B cell (primary cell): ENCODE results near the gene ZCCHC10. TPM values are rescaled to one million over a fixed set of nuclear protein-coding genes. Genes with fewer than 3 reads are reported as not detected.
"Not testable (repeated sequence)": the region's sequence is repeated elsewhere in the genome, so short reads cannot be mapped to it uniquely, and the experiment has no call there.

Source experiments
- ATAC-seq: fragments of 200-7000 bp; cut with Tn5 transposase; one replicate; pipeline ENCODE4 v1.10.0; 2021; ENCODE audit warnings: low read depth, mild to moderate bottlenecking, moderate number of reproducible peaks, moderate library complexity
- CTCF ChIA-PET: fragments of 350-600 bp; sonication (Branson Sonifier 250); formaldehyde crosslinking; loops from one replicate; lab custom pipeline; 2021; ENCODE audit warnings: antibody characterized with exemption, inconsistent platforms; lab: Charles Lee
- POLR2A ChIA-PET: fragments of 350-600 bp; sonication (Branson Sonifier 250); formaldehyde crosslinking; loops from one replicate; lab custom pipeline; 2021; ENCODE audit warnings: antibody characterized with exemption; lab: Charles Lee
- DNase-seq: peaks from one replicate; pipeline ENCODE4 v3.0.0; 2013
- H2AFZ ChIP-seq: 2 replicates; pipeline ENCODE4 v1.6.1; 2012; ENCODE audit warnings: mild to moderate bottlenecking, low read depth, low read length; ENCODE audit not compliant: insufficient read depth, poor library complexity, severe bottlenecking
- H3K27ac ChIP-seq, 2 donors: 1 replicate in 1 of 2; 2 replicates in 1 of 2; pipeline ENCODE4 v1.5.1; 2012 to 2013; ENCODE audit warnings: low read length in 2 of 2, mild to moderate bottlenecking in 2 of 2, moderate library complexity in 1 of 2
- H3K27me3 ChIP-seq, 4 experiments: fragments of 200-600 bp in 1 of 4; sonication (generic) in 1 of 4; replicated peaks in 1 of 4; 1 replicate in 2 of 4; 2 replicates in 2 of 4; pipeline versions ENCODE4 v1.6.1 to v1.7.0; 2013 to 2016; ENCODE audit warnings: low read length in 3 of 4, mild to moderate bottlenecking in 2 of 4, mixed read lengths in 1 of 4, moderate library complexity in 1 of 4; ENCODE audit not compliant: insufficient read depth in 4 of 4, control insufficient read depth in 3 of 4; ENCODE audit errors: control extremely low read depth in 1 of 4
- H3K36me3 ChIP-seq, 2 experiments: replicated peaks in 1 of 2; 1 replicate in 1 of 2; 2 replicates in 1 of 2; pipeline versions ENCODE4 v1.6.1 to v1.7.1; 2013; ENCODE audit warnings: low read length in 1 of 2; ENCODE audit not compliant: insufficient read depth in 2 of 2, control insufficient read depth in 1 of 2; ENCODE audit errors: control extremely low read depth in 1 of 2, extremely low read depth in 1 of 2
- H3K4me1 ChIP-seq, 2 donors: fragments of 200-600 bp in 1 of 2; sonication (generic) in 1 of 2; 1 replicate in 1 of 2; 2 replicates in 1 of 2; pipeline versions ENCODE4 v1.5.1 to v1.6.1; 2013 to 2017; ENCODE audit warnings: low read length in 2 of 2; ENCODE audit not compliant: control insufficient read depth in 2 of 2, insufficient read depth in 2 of 2
- H3K4me2 ChIP-seq: replicated peaks from 2 replicates; pipeline ENCODE3; 2012; ENCODE audit warnings: mild to moderate bottlenecking, low read depth, low read length; ENCODE audit not compliant: poor library complexity, severe bottlenecking
- H3K4me3 ChIP-seq, 5 experiments: fragments of 200-600 bp in 1 of 5; sonication (generic) in 1 of 5; 1 replicate in 3 of 5; 2 replicates in 2 of 5; pipeline versions ENCODE4 v1.5.1 to v1.7.0; 2011 to 2016; ENCODE audit warnings: low read length in 4 of 5, mild to moderate bottlenecking in 4 of 5, low read depth in 2 of 5, control low read depth in 1 of 5, moderate library complexity in 1 of 5; ENCODE audit not compliant: insufficient read depth in 1 of 5; ENCODE audit errors: control extremely low read depth in 1 of 5, extremely low read depth in 1 of 5
- H3K79me2 ChIP-seq: fragments of 200-600 bp; sonication (generic); one replicate; pipeline ENCODE4 v1.6.0; 2016; ENCODE audit warnings: low read length; ENCODE audit not compliant: control insufficient read depth, insufficient read depth
- H3K9ac ChIP-seq: fragments of 200-600 bp; sonication (generic); 2 replicates; pipeline ENCODE4 v1.6.1; 2017; ENCODE audit warnings: mild to moderate bottlenecking, low read length, moderate library complexity
- H3K9me3 ChIP-seq, 3 donors: one replicate each; pipeline versions ENCODE4 v1.6.1 to v1.7.1; 2013; ENCODE audit warnings: low read length in 2 of 3; ENCODE audit not compliant: control insufficient read depth in 2 of 3, insufficient read depth in 1 of 3; ENCODE audit errors: control extremely low read depth in 1 of 3
- H4K20me1 ChIP-seq: 2 replicates; pipeline ENCODE4 v1.6.0; 2012; ENCODE audit warnings: mild to moderate bottlenecking, low read length; ENCODE audit not compliant: insufficient read depth, control insufficient read depth, poor library complexity, severe bottlenecking
- H3K27ac Mint-ChIP-seq: one replicate; pipeline ENCODE4 v1.8.0; 2021; ENCODE audit warnings: mixed read lengths
- H3K27me3 Mint-ChIP-seq: one replicate; pipeline ENCODE4 v1.8.0; 2021; ENCODE audit warnings: mixed read lengths
- H3K4me1 Mint-ChIP-seq: one replicate; pipeline ENCODE4 v1.8.0; 2021; ENCODE audit warnings: mixed read lengths
- H3K4me3 Mint-ChIP-seq: one replicate; pipeline ENCODE4 v1.8.0; 2021; ENCODE audit warnings: mixed read lengths
- H3K9me3 Mint-ChIP-seq: one replicate; pipeline ENCODE4 v1.8.0; 2022; ENCODE audit warnings: mixed read lengths; ENCODE audit not compliant: insufficient read depth
- WGBS: methylation state at CpG from one replicate; pipeline ENCODE4 v1.1.5; 2013; ENCODE audit warnings: missing lambda C conversion rate; ENCODE audit not compliant: insufficient coverage; 5-methylcytosine and 5-hydroxymethylcytosine counted together
- intact Hi-C: fragments of 100-400 bp; cut with micrococcal nuclease; formaldehyde crosslinking; loops from one replicate; pipeline ENCODE4 v1.10.0; 2022
- polyA plus RNA-seq: library from polyadenylated mRNA; depleted of rRNA; stranded (reverse); fragments of >200 nt; gene quantifications from 2 replicates; pipeline ENCODE4 v1.2.3, GENCODE V29; 2012
- total RNA-seq, 2 donors: library from RNA; stranded (reverse); fragments of 120-200 nt in 1 of 2; gene quantifications; 1 replicate in 1 of 2; 2 replicates in 1 of 2; pipeline versions ENCODE4 v1.2.3 to v1.2.4, GENCODE V29; 2013 to 2022

Gene ZCCHC10
- total and polyA plus RNA-seq, 2 donors (not counting 1 experiment from before 2014, with no cell fraction given), result 16.5 to 34.0 TPM

GRCh38 chr5:132961123-132961815 lies 65.1 kb downstream of the ZCCHC10 start:
- intact Hi-C loops, result loop anchor here (5.0 kb wide), 1 partner anchor 1566 kb away; the partner anchor contains the start of gene JADE2
- WGBS, result 98% methylated on average over 6 of the region's 11 CpGs
- H3K36me3 ChIP-seq, POLR2A ChIA-PET, H3K27me3 ChIP-seq, H3K9me3 Mint-ChIP-seq, ATAC-seq, H3K9me3 ChIP-seq, H3K27ac Mint-ChIP-seq, H2AFZ ChIP-seq, H3K27me3 Mint-ChIP-seq, DNase-seq: not testable (repeated sequence)
- H3K4me1 ChIP-seq, result peaks cover 17 to 29% of the 10 kb centered on the region in 2 donors
- peaks cover 69% of the 10 kb centered on the region for H3K79me2 ChIP-seq
- CTCF ChIA-PET, result interaction anchor here (0.6 to 2.2 kb wide), 2 partner anchors 17 to 90 kb away, joined by 3 to 6 read pairs; partner anchors contain the start of gene HSPA4
- Mint-ChIP-seq H3K4me1 (peaks cover 34% of the 10 kb centered on the region), H3K4me3 (peak overlapping the region; percentile 97)
- H3K27ac ChIP-seq, result peak overlapping the region in 1 of 2 donors; percentile 97
- peak overlapping the region; percentile 87 for H3K9ac ChIP-seq
- H3K4me2 ChIP-seq, result peak overlapping the region; percentile 86
- H4K20me1 ChIP-seq, result peaks cover 66% of the 10 kb centered on the region
- H3K4me3 ChIP-seq, result peak overlapping the region in 1 of 5 experiments; percentile 73

GRCh38 chr5:132956166-132956799 lies 70.1 kb downstream of the ZCCHC10 start:
- H3K27ac ChIP-seq, H3K27me3 ChIP-seq, H3K9me3 ChIP-seq, H3K27me3 Mint-ChIP-seq, H3K9ac ChIP-seq, H3K4me2 ChIP-seq, H3K9me3 Mint-ChIP-seq, H3K27ac Mint-ChIP-seq, H2AFZ ChIP-seq, H3K4me3 Mint-ChIP-seq, ATAC-seq, DNase-seq, H3K4me3 ChIP-seq, CTCF ChIA-PET, intact Hi-C loops: not testable (repeated sequence)
- peaks cover 46% of the 10 kb centered on the region for H3K4me1 Mint-ChIP-seq
- WGBS, result 92% methylated on average over 3 of the region's 6 CpGs
- POLR2A ChIA-PET, result interaction anchor here (0.6 kb wide), 1 partner anchor 85 kb away, joined by 3 read pairs; no protein-coding TSS in a partner anchor
- H3K4me1 ChIP-seq, result peaks cover 7 to 13% of the 10 kb centered on the region in 2 donors
- peaks cover 96% of the 10 kb centered on the region for H3K79me2 ChIP-seq
- H3K36me3 ChIP-seq, result peaks cover 7 to 35% of the 10 kb centered on the region in 2 experiments
- H4K20me1 ChIP-seq, result peaks cover 95% of the 10 kb centered on the region
